OCI-LY1 (cell line): ENCODE results near the gene LY86.
"Not testable (repeated sequence)": the region's sequence is repeated elsewhere in the genome, so short reads cannot be mapped to it uniquely, and the experiment has no call there.

Experiments
- EZH2 ChIP-seq: fragments of 200-600 bp; sonication (generic), shearing (Covaris generic); IDR thresholded peaks from 2 replicates; pipeline ENCODE4 v1.8.0; 2017; ENCODE audit warnings: borderline replicate concordance, mixed run types, mild to moderate bottlenecking, antibody characterized with exemption, low read length, moderate library complexity, mixed read lengths
- TF ChIP-seq, protein P1 (sequence below): fragments of 200-600 bp; sonication (generic), shearing (Covaris generic); IDR thresholded peaks from 2 replicates; pipeline ENCODE4 v1.5.1; 2017; ENCODE audit warnings: mild to moderate bottlenecking, antibody characterized with exemption, low read length, moderate library complexity, mixed read lengths

DNA sequence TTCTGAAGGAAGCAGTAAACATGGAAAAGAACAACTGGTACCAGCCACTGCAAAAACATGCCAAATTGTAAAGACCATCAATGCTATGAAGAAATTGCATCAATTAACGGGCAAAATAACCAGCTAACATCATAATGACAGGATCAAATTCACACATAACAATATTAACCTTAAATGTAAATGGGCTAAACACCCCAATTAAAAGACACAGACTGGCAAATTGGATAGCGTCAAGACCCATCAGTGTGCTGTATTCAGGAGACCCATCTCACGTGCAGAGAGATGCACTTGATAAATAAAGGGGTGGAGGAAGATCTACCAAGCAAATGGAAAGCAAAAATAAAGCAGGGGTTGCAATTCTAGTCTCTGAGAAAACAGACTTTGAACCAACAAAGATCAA, 81.6 kb downstream of the LY86 start:
- TF ChIP-seq EZH2: not testable (repeated sequence)
- TF ChIP-seq, protein P1, sequence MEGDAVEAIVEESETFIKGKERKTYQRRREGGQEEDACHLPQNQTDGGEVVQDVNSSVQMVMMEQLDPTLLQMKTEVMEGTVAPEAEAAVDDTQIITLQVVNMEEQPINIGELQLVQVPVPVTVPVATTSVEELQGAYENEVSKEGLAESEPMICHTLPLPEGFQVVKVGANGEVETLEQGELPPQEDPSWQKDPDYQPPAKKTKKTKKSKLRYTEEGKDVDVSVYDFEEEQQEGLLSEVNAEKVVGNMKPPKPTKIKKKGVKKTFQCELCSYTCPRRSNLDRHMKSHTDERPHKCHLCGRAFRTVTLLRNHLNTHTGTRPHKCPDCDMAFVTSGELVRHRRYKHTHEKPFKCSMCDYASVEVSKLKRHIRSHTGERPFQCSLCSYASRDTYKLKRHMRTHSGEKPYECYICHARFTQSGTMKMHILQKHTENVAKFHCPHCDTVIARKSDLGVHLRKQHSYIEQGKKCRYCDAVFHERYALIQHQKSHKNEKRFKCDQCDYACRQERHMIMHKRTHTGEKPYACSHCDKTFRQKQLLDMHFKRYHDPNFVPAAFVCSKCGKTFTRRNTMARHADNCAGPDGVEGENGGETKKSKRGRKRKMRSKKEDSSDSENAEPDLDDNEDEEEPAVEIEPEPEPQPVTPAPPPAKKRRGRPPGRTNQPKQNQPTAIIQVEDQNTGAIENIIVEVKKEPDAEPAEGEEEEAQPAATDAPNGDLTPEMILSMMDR: not testable (repeated sequence)
